Caco-2 (cell line): ENCODE data around the gene PEX19. TPM values are rescaled to one million over a fixed set of nuclear protein-coding genes. Genes with fewer than 3 reads are reported as not detected.

Experiments used
- BruUV-seq: library from RNA; stranded (reverse); fragments of 400-500 nt; replicated peaks from 2 replicates; lab custom pipeline; 2021; lab: Mats Ljungman, UMichigan
- CTCF ChIA-PET: fragments of 300-600 bp; sonication (Branson Sonifier 250); formaldehyde crosslinking; loops from one replicate; lab custom pipeline; 2022; ENCODE audit warnings: antibody characterized with exemption; lab: Charles Lee
- POLR2A ChIA-PET: fragments of 300-600 bp; sonication (Branson Sonifier 250); formaldehyde crosslinking; loops from one replicate; lab custom pipeline; 2022; ENCODE audit warnings: antibody characterized with exemption; lab: Charles Lee
- DNase-seq, 2 experiments: peaks; one replicate each; pipeline versions ENCODE4 v3.0.0 to v3.0.0-alpha.2; 2020 to 2022
- H3K27me3 ChIP-seq: replicated peaks from 2 replicates; pipeline ENCODE4 v1.6.0; 2011; ENCODE audit warnings: low read length; ENCODE audit not compliant: control insufficient read depth, insufficient read depth
- H3K36me3 ChIP-seq: 2 replicates; pipeline ENCODE4 v1.5.1; 2011; ENCODE audit warnings: low read length; ENCODE audit not compliant: control insufficient read depth, insufficient read depth
- H3K4me1 ChIP-seq: fragments of 250-450 bp; sonication (Bioruptor Pico); 2 replicates; pipeline ENCODE4 v1.5.1; 2020; ENCODE audit warnings: mild to moderate bottlenecking
- H3K4me3 ChIP-seq: 2 replicates; pipeline ENCODE4 v1.5.1; 2011; ENCODE audit warnings: low read depth, mild to moderate bottlenecking, control low read depth, low read length
- H3K9me3 ChIP-seq: fragments of 250-450 bp; sonication (Bioruptor Pico); 2 replicates; pipeline ENCODE4 v1.5.1; 2020; ENCODE audit warnings: mild to moderate bottlenecking, moderate library complexity
- H3K27ac Mint-ChIP-seq: one replicate; pipeline ENCODE4 v1.8.0; 2022; ENCODE audit warnings: mixed read lengths; ENCODE audit not compliant: unreplicated experiment
- H3K27me3 Mint-ChIP-seq: one replicate; pipeline ENCODE4 v1.8.0; 2022; ENCODE audit warnings: mixed read lengths; ENCODE audit not compliant: insufficient read depth, unreplicated experiment
- H3K36me3 Mint-ChIP-seq: one replicate; pipeline ENCODE4 v1.8.0; 2022; ENCODE audit warnings: mild to moderate bottlenecking, mixed read lengths; ENCODE audit not compliant: insufficient read depth, unreplicated experiment
- H3K4me1 Mint-ChIP-seq: one replicate; pipeline ENCODE4 v1.8.0; 2022; ENCODE audit warnings: low read depth, mixed read lengths; ENCODE audit not compliant: unreplicated experiment
- H3K4me3 Mint-ChIP-seq: one replicate; pipeline ENCODE4 v1.8.0; 2022; ENCODE audit warnings: mild to moderate bottlenecking, moderate library complexity, mixed read lengths; ENCODE audit not compliant: unreplicated experiment
- H3K9me3 Mint-ChIP-seq: one replicate; pipeline ENCODE4 v1.8.0; 2022; ENCODE audit warnings: mixed read lengths; ENCODE audit not compliant: unreplicated experiment
- intact Hi-C: fragments of 100-400 bp; cut with micrococcal nuclease; formaldehyde crosslinking; loops from one replicate; pipeline ENCODE4 v1.10.0; 2022; ENCODE audit not compliant: unreplicated experiment
- total RNA-seq: library from RNA; stranded (reverse); gene quantifications from 2 replicates; pipeline ENCODE4 v1.2.3, GENCODE V29; 2022
- TF ChIP-seq, protein P1 (sequence below), 2 experiments: fragments of 200-600 bp in 1 of 2; IDR thresholded peaks; 1 replicate in 1 of 2; 2 replicates in 1 of 2; pipeline versions ENCODE4 v1.5.1 to v1.8.0; 2011 to 2022; ENCODE audit warnings: antibody characterized with exemption in 1 of 2, control low read depth in 1 of 2, inconsistent platforms in 1 of 2, low read depth in 1 of 2, low read length in 1 of 2, mild to moderate bottlenecking in 1 of 2, moderate library complexity in 1 of 2; ENCODE audit not compliant: insufficient read depth in 1 of 2, severe bottlenecking in 1 of 2, unreplicated experiment in 1 of 2

Gene PEX19
- total RNA-seq, 1 experiment from 2014 or later: 59.3 TPM

- Histone ChIP-seq H3K36me3 (peaks cover 4% of the 10 kb centered on the region), H3K4me3 (no peak overlapping the region), H3K27me3 (no peaks in the 10 kb centered on the region), H3K9me3 (no peaks in the 10 kb centered on the region), H3K4me1 (no peaks in the 10 kb centered on the region)
- intact Hi-C loops: no loop called here
- Mint-ChIP-seq H3K36me3 (peaks cover 32% of the 10 kb centered on the region), H3K27ac (no peak overlapping the region), H3K4me3 (no peak overlapping the region), H3K9me3 (no peaks in the 10 kb centered on the region), H3K4me1 (no peaks in the 10 kb centered on the region), H3K27me3 (no peaks in the 10 kb centered on the region)
- CTCF ChIA-PET: interaction anchor here (1.0 kb wide), 1 partner anchor 14 kb away, joined by 3 read pairs; no protein-coding TSS in a partner anchor
- no peak for DNase-seq
- POLR2A ChIA-PET: no interaction called here
- TF ChIP-seq, protein P1, sequence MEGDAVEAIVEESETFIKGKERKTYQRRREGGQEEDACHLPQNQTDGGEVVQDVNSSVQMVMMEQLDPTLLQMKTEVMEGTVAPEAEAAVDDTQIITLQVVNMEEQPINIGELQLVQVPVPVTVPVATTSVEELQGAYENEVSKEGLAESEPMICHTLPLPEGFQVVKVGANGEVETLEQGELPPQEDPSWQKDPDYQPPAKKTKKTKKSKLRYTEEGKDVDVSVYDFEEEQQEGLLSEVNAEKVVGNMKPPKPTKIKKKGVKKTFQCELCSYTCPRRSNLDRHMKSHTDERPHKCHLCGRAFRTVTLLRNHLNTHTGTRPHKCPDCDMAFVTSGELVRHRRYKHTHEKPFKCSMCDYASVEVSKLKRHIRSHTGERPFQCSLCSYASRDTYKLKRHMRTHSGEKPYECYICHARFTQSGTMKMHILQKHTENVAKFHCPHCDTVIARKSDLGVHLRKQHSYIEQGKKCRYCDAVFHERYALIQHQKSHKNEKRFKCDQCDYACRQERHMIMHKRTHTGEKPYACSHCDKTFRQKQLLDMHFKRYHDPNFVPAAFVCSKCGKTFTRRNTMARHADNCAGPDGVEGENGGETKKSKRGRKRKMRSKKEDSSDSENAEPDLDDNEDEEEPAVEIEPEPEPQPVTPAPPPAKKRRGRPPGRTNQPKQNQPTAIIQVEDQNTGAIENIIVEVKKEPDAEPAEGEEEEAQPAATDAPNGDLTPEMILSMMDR (IDR thresholded peaks at IDR 0.05; ENCODE audit: insufficient read depth in 1 of 2, low read depth in 1 of 2, low read length in 1 of 2, severe bottlenecking in 1 of 2, unreplicated experiment in 1 of 2): no peak
- BruUV-seq: no TSS peak
Observed at GRCh38 chr1:160277330-160277729, 7.6 kb downstream of the PEX19 start.

DNA sequence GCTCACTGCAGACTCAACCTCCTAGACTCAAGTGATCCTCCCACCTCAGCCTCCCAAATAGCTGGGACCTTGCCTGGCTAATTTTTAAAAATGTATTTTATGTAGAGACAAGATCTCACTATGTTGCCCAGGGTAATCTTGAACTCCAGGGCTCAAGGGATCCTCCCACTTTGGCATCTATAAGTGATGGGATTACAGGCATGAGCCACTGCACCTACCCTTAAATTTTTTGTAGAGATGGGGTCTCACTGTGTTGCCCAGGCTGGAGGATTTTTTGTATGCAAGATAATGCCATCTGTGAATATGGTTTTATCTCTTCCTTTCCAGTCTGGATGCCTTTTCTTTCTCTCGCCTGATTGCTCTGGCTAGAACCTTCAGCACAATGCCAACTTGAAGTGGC is 13.9 kb downstream of the PEX19 start:
- TF ChIP-seq, protein P1 (IDR thresholded peaks at IDR 0.05; ENCODE audit: insufficient read depth in 1 of 2, low read depth in 1 of 2, low read length in 1 of 2, severe bottlenecking in 1 of 2, unreplicated experiment in 1 of 2): no peak
- Histone ChIP-seq H3K36me3 (no peaks in the 10 kb centered on the region), H3K9me3 (no peaks in the 10 kb centered on the region), H3K4me3 (no peak overlapping the region), H3K4me1 (no peaks in the 10 kb centered on the region), H3K27me3 (no peaks in the 10 kb centered on the region)
- no peak overlapping the region for H3K4me3 Mint-ChIP-seq
- ChIA-PET CTCF (no interaction called here), POLR2A (no interaction called here)
- H3K4me1 Mint-ChIP-seq: no peaks in the 10 kb centered on the region
- no peaks in the 10 kb centered on the region for H3K9me3 Mint-ChIP-seq
- H3K27ac Mint-ChIP-seq: no peak overlapping the region
- no peaks in the 10 kb centered on the region for H3K36me3 Mint-ChIP-seq
- DNase-seq: no peak
- no TSS peak for BruUV-seq
- H3K27me3 Mint-ChIP-seq: peaks cover 2% of the 10 kb centered on the region
- intact Hi-C loops: no loop called here

GRCh38 chr1:160267284-160267991 is 17.5 kb downstream of the PEX19 start:
- Mint-ChIP-seq H3K9me3 (no peaks in the 10 kb centered on the region), H3K36me3 (peaks cover 2% of the 10 kb centered on the region), H3K27me3 (peaks cover 2% of the 10 kb centered on the region), H3K4me1 (no peaks in the 10 kb centered on the region), H3K4me3 (no peak overlapping the region), H3K27ac (no peak overlapping the region)
- no peaks in the 10 kb centered on the region for H3K36me3 ChIP-seq
- no peaks in the 10 kb centered on the region for H3K4me1 ChIP-seq
- ChIA-PET CTCF (no interaction called here), POLR2A (interaction anchor here (0.6 kb wide), 1 partner anchor 85 kb away, joined by 3 read pairs; no protein-coding TSS in a partner anchor)
- BruUV-seq: no TSS peak
- intact Hi-C loops: no loop called here
- DNase-seq: no peak
- TF ChIP-seq, protein P1 (IDR thresholded peaks at IDR 0.05; ENCODE audit: insufficient read depth in 1 of 2, low read depth in 1 of 2, low read length in 1 of 2, severe bottlenecking in 1 of 2, unreplicated experiment in 1 of 2): no peak
- no peaks in the 10 kb centered on the region for H3K27me3 ChIP-seq
- no peak overlapping the region for H3K4me3 ChIP-seq
- no peaks in the 10 kb centered on the region for H3K9me3 ChIP-seq
